Glomerular endothelial cell (primary cell): Measurements from ENCODE around the gene CTAGE8. TPM values are rescaled to one million over a fixed set of nuclear protein-coding genes. Genes with fewer than 3 reads are reported as not detected.
"Not testable (repeated sequence)": the region's sequence is repeated elsewhere in the genome, so short reads cannot be mapped to it uniquely, and the experiment has no call there.

Experiments
- DNase-seq: peaks from one replicate; pipeline ENCODE4 v3.0.0-alpha.2; 2011; ENCODE audit warnings: low read depth, low spot score; ENCODE audit errors: extremely low read depth
- total RNA-seq: library from RNA; depleted of rRNA; stranded (reverse); fragments of >200 nt; gene quantifications from 2 replicates; pipeline ENCODE4 v1.2.3, GENCODE V29; 2015

The CTAGE8 gene
- total RNA-seq, result not detected in 2 replicates

DNA sequence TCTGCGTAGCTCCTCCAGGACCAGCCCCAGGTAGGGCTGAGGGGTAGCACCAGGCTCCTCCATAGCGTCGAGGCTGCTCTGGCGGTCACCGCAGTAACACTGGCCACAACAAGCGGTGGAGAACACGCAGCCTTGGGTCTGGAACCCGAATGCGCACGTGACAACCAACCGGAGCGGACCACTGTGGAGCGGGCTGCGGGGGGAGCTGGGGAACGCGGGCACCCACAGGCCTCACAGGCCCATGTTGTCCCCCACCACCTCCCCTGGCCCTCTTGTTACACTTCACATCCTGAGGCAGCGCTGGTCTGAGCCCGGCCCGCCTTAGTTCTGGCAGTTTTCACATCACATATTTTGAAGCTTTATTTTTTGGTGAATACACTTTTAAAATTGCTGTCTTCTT lies at the start of gene CTAGE8:
Gene CTAGE8 (minus strand): TSS at position 101 of the 400 bp plus-strand sequence. CDS start 38 bp downstream, at position 63.
- DNase-seq, result not testable (repeated sequence)

DNA sequence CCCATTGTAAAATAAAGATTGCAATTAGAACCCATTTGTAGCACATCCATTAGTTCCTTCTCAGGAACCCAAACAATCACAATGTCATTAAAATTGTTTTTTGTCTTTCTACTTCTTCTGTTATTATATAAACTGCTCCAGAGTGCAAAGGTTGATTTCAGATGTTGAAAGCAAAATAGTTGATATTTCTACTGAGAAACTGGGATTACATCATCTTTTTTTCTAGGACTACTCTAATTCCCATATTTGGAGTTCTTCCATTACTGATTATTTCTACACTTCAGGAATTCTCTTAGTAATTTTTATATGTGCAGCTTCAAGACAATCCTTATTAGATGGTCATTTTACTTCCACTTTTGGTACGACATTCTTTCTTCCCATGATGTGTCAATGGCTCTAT lies 48.4 kb upstream of the CTAGE8 start:
- DNase-seq, result not testable (repeated sequence)

DNA sequence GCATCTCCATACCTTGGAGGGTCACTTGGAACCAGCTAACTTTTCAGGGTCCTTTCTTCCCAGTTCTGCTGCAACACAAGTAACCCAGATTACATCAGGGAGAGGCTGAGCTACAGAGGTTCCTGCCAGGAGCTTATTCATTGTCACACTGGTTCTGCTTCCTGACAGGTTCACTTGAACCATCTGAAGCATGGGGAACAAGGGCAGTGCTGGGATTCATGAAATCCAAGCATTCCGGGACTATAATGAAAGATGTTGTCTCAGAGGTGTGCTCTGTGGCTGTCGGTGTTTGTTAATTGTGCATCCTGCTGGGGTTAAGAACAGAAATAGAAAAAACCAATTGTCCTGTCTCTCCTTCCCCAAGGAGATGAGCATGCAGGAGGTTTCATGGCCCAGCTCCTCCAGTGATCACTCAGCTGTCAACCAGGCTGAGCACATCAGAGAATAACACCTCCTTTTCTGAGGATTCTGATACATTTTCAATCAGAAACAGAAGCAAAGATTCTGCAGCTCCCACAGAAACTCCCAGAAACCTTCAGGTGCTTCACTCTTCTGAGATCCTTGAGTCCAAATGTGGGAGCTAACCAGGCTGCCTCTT lies 42.9 kb upstream of the CTAGE8 start, which contains the start of gene OR2A1:
Gene OR2A1 (plus strand): TSS at position 548 of the 598 bp plus-strand sequence. CDS start 5,706 bp downstream, outside the sequence.
- DNase-seq, result not testable (repeated sequence)

GRCh38 chr7:144311218-144311617 lies 42.1 kb upstream of the CTAGE8 start:
- not testable (repeated sequence) for DNase-seq

DNA sequence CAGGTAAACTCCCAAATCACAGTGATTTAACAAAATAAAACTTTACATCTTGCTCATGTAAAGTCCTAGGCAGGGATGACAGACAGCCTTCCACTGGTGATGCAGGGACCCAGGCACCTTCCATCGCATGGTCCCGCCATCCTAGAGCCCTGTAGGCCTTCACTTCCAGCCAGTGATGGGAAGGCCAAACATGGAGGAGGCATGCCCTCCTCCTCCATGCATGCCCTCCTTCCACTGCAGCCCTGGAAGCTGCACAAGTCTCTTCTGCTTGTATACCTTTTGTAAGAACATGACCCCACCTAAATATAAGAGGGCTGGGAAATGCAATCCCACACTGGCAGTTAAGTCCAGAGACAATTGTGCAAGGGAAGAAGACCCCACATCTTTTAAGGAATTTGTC lies 40.6 kb upstream of the CTAGE8 start:
- DNase-seq, result not testable (repeated sequence)

DNA sequence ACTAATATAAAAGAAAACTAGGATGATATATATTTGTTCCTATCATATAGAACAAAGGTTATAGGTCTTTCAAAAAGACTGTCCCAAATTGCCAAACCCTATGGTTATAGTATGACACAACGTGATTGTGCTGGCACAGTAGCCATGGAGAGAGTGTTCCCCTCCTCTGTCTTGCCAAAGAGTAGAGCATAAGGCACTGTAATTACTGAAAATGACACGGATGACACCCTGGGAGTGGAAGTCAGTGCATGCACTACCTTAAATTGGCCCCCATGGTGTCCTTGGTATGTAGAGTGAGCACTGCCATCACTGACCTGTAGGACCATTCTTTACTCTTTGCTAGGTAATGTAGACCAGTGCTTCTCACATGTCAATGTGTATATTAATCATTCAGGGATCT lies 36.1 kb upstream of the CTAGE8 start:
- DNase-seq, result not testable (repeated sequence)

DNA sequence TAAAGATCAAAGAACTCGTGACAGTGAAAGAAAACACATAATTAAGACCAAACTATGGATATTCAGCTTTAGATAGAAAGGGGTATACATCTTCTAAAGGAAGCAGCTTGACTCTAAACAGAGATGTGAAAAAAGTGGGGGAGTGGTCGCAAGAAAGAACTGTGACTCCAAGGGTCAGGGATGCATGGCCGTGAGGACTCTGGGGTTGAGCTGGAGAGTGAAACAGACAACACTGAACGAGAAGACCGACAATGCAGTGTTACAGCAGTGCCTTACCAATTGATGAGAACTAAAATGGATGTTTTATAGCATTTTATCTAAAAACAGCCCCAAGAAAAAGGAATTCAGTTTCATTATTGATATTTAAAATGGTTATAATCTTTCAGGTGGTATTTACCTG lies 34.5 kb upstream of the CTAGE8 start:
- not testable (repeated sequence) for DNase-seq

GRCh38 chr7:144302578-144303303 lies 33.7 kb upstream of the CTAGE8 start:
- not testable (repeated sequence) for DNase-seq

DNA sequence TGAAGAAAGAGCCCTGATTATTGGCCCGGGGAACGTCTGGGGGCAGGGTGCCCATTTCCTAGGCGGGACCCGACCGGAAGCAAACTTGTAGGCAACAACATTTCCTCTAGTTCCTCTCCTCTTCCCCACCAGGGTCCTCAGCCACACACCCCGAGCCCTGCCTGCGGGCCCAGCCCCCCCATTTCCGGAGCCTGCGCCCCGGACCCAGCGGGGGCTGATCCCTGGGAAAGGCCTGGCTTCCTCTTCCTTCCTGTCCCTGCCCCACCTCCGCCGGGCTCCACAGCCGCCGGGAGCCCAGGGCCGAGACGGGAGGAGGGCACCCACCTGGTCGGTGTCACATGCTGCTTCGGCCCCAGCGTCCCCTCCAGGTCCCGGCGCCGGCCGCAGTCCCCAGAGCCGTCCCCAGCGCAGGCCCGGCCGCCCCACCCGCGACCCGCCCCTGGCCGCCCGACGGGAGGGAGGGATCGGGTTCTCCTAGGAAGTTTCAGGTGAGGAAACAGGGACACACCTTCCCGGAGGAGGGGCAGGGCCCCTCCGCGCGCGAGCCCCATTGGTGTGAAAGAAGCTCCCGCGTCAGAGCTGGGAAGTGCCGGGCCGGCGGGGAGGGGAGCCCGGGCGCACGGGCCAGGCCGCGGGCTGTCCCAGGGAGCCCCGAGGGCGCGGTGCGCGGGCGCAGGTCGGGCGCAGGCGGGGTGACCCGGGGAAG lies 24.9 kb upstream of the CTAGE8 start:
- DNase-seq, result not testable (repeated sequence)

GRCh38 chr7:144292384-144293161 lies 23.5 kb upstream of the CTAGE8 start:
- not testable (repeated sequence) for DNase-seq

GRCh38 chr7:144291607-144292006 lies 22.5 kb upstream of the CTAGE8 start:
- DNase-seq, result not testable (repeated sequence)

GRCh38 chr7:144287171-144287784 lies 18.2 kb upstream of the CTAGE8 start:
- not testable (repeated sequence) for DNase-seq

- DNase-seq, result not testable (repeated sequence)
Measured at GRCh38 chr7:144283716-144284115, 14.6 kb upstream of the CTAGE8 start.

DNA sequence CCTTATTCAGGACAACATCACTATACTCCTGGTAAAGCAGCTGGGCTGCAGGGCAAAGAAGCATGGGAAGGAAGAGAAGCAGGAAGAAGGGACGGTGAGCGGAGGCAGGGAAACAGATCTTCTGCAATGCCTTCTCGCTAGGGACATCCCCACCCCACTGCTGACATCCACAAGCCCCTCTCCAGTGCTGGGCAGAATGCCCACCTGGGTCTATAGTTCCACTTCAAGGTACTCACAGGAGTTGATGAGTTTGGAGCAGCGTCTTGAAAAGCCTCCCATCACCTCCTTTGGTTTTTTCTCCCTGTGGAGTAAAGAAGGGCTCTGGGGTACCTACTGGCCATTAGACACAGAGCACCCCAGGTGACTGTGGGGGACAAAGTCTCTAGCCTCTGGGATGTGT lies 13.4 kb upstream of the CTAGE8 start:
- not testable (repeated sequence) for DNase-seq

DNA sequence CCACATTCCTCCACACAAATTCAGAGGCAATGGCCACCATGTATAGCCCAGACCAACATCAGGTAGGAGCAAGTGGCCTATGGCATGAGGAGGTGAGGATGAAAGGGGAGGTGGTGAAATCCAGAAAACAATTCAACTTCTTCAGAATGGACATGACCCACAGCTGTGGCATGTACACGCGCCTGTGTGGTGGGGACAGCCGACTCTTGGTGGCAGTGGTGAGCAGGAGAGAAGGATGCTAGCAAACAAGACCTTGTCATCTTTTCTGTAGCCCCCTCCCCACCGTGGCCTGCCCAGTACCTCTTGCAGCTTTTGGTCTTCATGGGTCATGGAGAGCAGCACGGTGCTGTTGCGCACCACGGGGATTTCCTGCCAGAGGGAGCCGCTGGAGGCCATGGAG lies 12.9 kb upstream of the CTAGE8 start:
- DNase-seq, result not testable (repeated sequence)

DNA sequence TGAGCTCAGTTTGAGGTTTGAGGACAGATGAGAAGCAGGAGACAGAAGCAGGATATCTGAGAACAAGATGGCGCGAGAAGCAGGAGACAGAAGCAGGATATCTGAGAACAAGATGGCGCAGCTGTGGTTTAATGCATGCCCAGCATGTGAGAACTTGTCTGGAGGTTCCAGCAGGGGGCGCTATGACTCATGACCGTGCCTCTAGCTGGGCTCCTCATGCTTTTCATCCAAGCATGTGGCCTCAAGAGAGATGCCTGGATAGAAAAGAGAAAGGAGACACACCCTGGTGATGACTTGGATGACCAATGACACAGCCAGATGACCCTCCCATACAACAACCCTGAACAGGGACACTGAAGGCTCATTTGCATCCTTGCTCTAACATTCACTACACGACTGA lies 10.9 kb upstream of the CTAGE8 start:
- DNase-seq, result not testable (repeated sequence)

DNA sequence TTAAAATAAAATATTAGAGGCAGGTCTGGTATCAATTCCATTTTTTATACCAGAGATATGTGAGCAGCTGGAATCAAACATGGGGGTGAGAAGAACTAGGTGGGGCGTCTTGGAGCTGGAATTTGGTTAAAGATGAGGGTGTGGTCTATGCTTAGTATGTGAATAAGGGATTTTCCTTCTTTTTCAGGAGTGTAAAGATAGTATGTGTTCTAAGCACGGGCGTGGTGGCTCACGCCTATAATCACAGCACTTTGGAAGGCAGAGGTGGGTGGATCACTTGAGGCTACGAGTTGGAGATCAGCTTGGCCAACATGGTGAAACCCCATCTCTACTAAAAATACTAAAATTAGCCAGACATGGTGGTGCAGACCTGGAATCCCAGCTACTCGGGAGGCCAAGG lies 6.2 kb upstream of the CTAGE8 start:
- DNase-seq, result not testable (repeated sequence)

- not testable (repeated sequence) for DNase-seq
Measured at GRCh38 chr7:144264692-144265091, 4.4 kb downstream of the CTAGE8 start, which contains the start of gene OR2A7. TSS of gene OR2A7 (minus strand) at chr7:144264792. CDS start at chr7:144259628, 5,164 bp downstream.

GRCh38 chr7:144262128-144262527 lies 7.0 kb downstream of the CTAGE8 start:
- DNase-seq, result not testable (repeated sequence)

- not testable (repeated sequence) for DNase-seq
Measured at GRCh38 chr7:144259067-144259466, 10.0 kb downstream of the CTAGE8 start.
